Stimulated activated effector memory CD8-positive, alpha-beta T cell treated with anti-CD3 and anti-CD28 coated beads, Interleukin-12 subunit alpha, Interleukin-12 subunit beta, amount 100 ng/mL, for 72 hours (primary cell): ENCODE results near the gene ACP7.

Experiments
- ATAC-seq: fragments of 150-1000 bp; cut with Tn5 transposase; 2 replicates; pipeline ENCODE4 v1.10.0; 2021
- DNase-seq, 2 donors: peaks; one replicate each; pipeline ENCODE4 v3.0.0; 2021 to 2022; ENCODE audit warnings: low spot score in 2 of 2
- H3K27ac Mint-ChIP-seq: one replicate; pipeline ENCODE4 v1.8.0; 2022; ENCODE audit warnings: mild to moderate bottlenecking, mixed read lengths
- H3K36me3 Mint-ChIP-seq: one replicate; pipeline ENCODE4 v1.8.0; 2022; ENCODE audit warnings: mild to moderate bottlenecking, mixed read lengths
- H3K4me1 Mint-ChIP-seq: one replicate; pipeline ENCODE4 v1.8.0; 2022; ENCODE audit warnings: mixed read lengths
- H3K4me3 Mint-ChIP-seq: one replicate; pipeline ENCODE4 v1.8.0; 2022; ENCODE audit warnings: mild to moderate bottlenecking, mixed read lengths
- H3K9me3 Mint-ChIP-seq: one replicate; pipeline ENCODE4 v1.8.0; 2022; ENCODE audit warnings: mixed read lengths

Gene ACP7

GRCh38 chr19:39129116-39129515 is 44.9 kb downstream of the ACP7 start:
- DNase-seq (no peak), ATAC-seq (no peak)
- H3K9me3 Mint-ChIP-seq, result no peaks in the 10 kb centered on the region
- no peak overlapping the region for H3K4me3 Mint-ChIP-seq
- H3K36me3 Mint-ChIP-seq, result peaks cover 9% of the 10 kb centered on the region
- peaks cover 81% of the 10 kb centered on the region for H3K4me1 Mint-ChIP-seq
- H3K27ac Mint-ChIP-seq, result no peak overlapping the region

GRCh38 chr19:39130337-39131254 is 46.4 kb downstream of the ACP7 start:
- Mint-ChIP-seq H3K4me1 (peaks cover 73% of the 10 kb centered on the region), H3K4me3 (no peak overlapping the region), H3K9me3 (no peaks in the 10 kb centered on the region), H3K36me3 (peaks cover 5% of the 10 kb centered on the region), H3K27ac (peak overlapping the region; percentile 71)
- DNase-seq (no peak), ATAC-seq (no peak)

- peaks cover 73% of the 10 kb centered on the region for H3K4me1 Mint-ChIP-seq
- H3K27ac Mint-ChIP-seq, result peak overlapping the region; percentile 56
- DNase-seq (no peak), ATAC-seq (no peak)
- H3K36me3 Mint-ChIP-seq, result no peaks in the 10 kb centered on the region
- H3K9me3 Mint-ChIP-seq, result no peaks in the 10 kb centered on the region
- H3K4me3 Mint-ChIP-seq, result no peak overlapping the region
These were observed 47.1 kb downstream of the ACP7 start for GRCh38 chr19:39131255-39131755.

- ATAC-seq (peak; percentile 53), DNase-seq (no peak)
- Mint-ChIP-seq H3K27ac (peak overlapping the region; percentile 56), H3K4me3 (peak overlapping the region; percentile 18), H3K36me3 (no peaks in the 10 kb centered on the region), H3K4me1 (peaks cover 68% of the 10 kb centered on the region), H3K9me3 (no peaks in the 10 kb centered on the region)
These were observed 48.3 kb downstream of the ACP7 start for GRCh38 chr19:39132344-39132969.

GRCh38 chr19:39133431-39134270 is 49.5 kb downstream of the ACP7 start:
- peaks cover 57% of the 10 kb centered on the region for H3K4me1 Mint-ChIP-seq
- DNase-seq (no peak), ATAC-seq (no peak)
- H3K36me3 Mint-ChIP-seq, result no peaks in the 10 kb centered on the region
- H3K4me3 Mint-ChIP-seq, result no peak overlapping the region
- no peak overlapping the region for H3K27ac Mint-ChIP-seq
- no peaks in the 10 kb centered on the region for H3K9me3 Mint-ChIP-seq

GRCh38 chr19:39135701-39136100 is 51.5 kb downstream of the ACP7 start:
- H3K4me1 Mint-ChIP-seq, result peaks cover 42% of the 10 kb centered on the region
- peak overlapping the region; percentile 82 for H3K27ac Mint-ChIP-seq
- H3K9me3 Mint-ChIP-seq, result no peaks in the 10 kb centered on the region
- ATAC-seq (no peak), DNase-seq (no peak)
- no peaks in the 10 kb centered on the region for H3K36me3 Mint-ChIP-seq
- no peak overlapping the region for H3K4me3 Mint-ChIP-seq

GRCh38 chr19:39136225-39136940 is 52.2 kb downstream of the ACP7 start:
- no peaks in the 10 kb centered on the region for H3K36me3 Mint-ChIP-seq
- no peaks in the 10 kb centered on the region for H3K9me3 Mint-ChIP-seq
- no peak overlapping the region for H3K4me3 Mint-ChIP-seq
- ATAC-seq (no peak), DNase-seq (no peak)
- peaks cover 36% of the 10 kb centered on the region for H3K4me1 Mint-ChIP-seq
- peak overlapping the region; percentile 82 for H3K27ac Mint-ChIP-seq

- no peaks in the 10 kb centered on the region for H3K9me3 Mint-ChIP-seq
- DNase-seq (no peak), ATAC-seq (no peak)
- peak overlapping the region; percentile 82 for H3K27ac Mint-ChIP-seq
- H3K4me3 Mint-ChIP-seq, result no peak overlapping the region
- H3K4me1 Mint-ChIP-seq, result peaks cover 28% of the 10 kb centered on the region
- no peaks in the 10 kb centered on the region for H3K36me3 Mint-ChIP-seq
These were observed 53.0 kb downstream of the ACP7 start for GRCh38 chr19:39137131-39137530.

GRCh38 chr19:39138221-39139211 is 54.3 kb downstream of the ACP7 start:
- H3K27ac Mint-ChIP-seq, result peak overlapping the region; percentile 17
- ATAC-seq (no peak), DNase-seq (no peak)
- H3K4me3 Mint-ChIP-seq, result no peak overlapping the region
- H3K9me3 Mint-ChIP-seq, result no peaks in the 10 kb centered on the region
- no peaks in the 10 kb centered on the region for H3K36me3 Mint-ChIP-seq
- peaks cover 27% of the 10 kb centered on the region for H3K4me1 Mint-ChIP-seq

GRCh38 chr19:39139305-39139874 is 55.2 kb downstream of the ACP7 start:
- H3K4me3 Mint-ChIP-seq, result no peak overlapping the region
- H3K36me3 Mint-ChIP-seq, result no peaks in the 10 kb centered on the region
- peak overlapping the region; percentile 17 for H3K27ac Mint-ChIP-seq
- DNase-seq, result no peak
- H3K4me1 Mint-ChIP-seq, result peaks cover 30% of the 10 kb centered on the region
- ATAC-seq, result no peak
- no peaks in the 10 kb centered on the region for H3K9me3 Mint-ChIP-seq

- Mint-ChIP-seq H3K4me1 (peaks cover 33% of the 10 kb centered on the region), H3K36me3 (no peaks in the 10 kb centered on the region)
- no peak for ATAC-seq
These were observed 55.8 kb downstream of the ACP7 start for GRCh38 chr19:39139971-39140453.

GRCh38 chr19:39140594-39140993 is 56.4 kb downstream of the ACP7 start:
- no peaks in the 10 kb centered on the region for H3K9me3 Mint-ChIP-seq
- peaks cover 33% of the 10 kb centered on the region for H3K4me1 Mint-ChIP-seq
- H3K36me3 Mint-ChIP-seq, result no peaks in the 10 kb centered on the region
- no peak for ATAC-seq
- H3K27ac Mint-ChIP-seq, result peak overlapping the region; percentile 45
- DNase-seq, result no peak
- no peak overlapping the region for H3K4me3 Mint-ChIP-seq

More at GRCh38 chr19:39139971-39140453, 55.8 kb downstream of the ACP7 start:
- Mint-ChIP-seq H3K27ac (no peak overlapping the region), H3K4me3 (no peak overlapping the region), H3K9me3 (no peaks in the 10 kb centered on the region)
- DNase-seq, result no peak

- no peak overlapping the region for H3K27ac Mint-ChIP-seq
- no peaks in the 10 kb centered on the region for H3K9me3 Mint-ChIP-seq
- ATAC-seq (no peak), DNase-seq (no peak)
- H3K4me3 Mint-ChIP-seq, result no peak overlapping the region
- peaks cover 30% of the 10 kb centered on the region for H3K4me1 Mint-ChIP-seq
- no peaks in the 10 kb centered on the region for H3K36me3 Mint-ChIP-seq
These were observed 57.8 kb downstream of the ACP7 start for GRCh38 chr19:39141929-39142328.
